GM19240 (cell line): ENCODE measurements around the gene RPL28.

Source experiments
- DNase-seq: peaks from one replicate; pipeline ENCODE4 v3.0.0; 2011; ENCODE audit warnings: low spot score; ENCODE audit not compliant: insufficient read length

The RPL28 gene

DNA sequence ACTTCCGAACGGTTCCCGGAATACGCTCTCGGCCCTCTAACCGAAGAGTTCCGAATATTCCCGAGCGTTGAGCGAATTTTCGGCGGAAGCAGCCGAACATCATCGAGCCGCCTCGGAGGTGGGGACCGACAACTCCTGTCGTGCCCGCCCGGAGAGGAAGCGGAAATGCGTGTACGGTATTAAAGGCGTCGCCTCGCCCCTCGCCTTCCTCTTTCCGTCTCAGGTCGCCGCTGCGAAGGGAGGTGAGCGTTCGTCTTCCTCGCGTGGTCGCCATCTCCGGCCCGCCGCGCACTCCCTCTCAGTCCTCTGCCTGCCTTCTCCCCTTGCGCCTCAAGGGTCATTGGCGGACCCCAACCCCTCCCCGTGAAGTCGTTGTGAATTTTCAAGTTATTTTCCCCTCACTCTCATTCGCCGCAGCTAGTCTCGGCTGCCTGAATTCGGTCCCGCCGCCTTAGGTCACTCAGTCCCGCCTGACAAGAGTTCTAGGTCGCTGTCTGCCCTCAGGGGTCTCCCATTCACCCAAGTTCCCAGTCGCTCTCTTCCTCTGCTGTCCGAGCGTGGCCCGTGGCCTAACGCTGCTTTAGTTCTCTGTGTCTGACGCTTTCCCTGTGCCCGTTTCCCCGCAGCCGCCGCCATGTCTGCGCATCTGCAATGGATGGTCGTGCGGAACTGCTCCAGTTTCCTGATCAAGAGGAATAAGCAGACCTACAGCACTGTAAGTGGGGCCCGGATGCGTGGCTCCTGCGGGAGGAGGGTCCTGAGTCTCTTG lies at the start of gene RPL28:
TSS of gene RPL28 (plus strand) at position 209 of the 769 bp plus-strand sequence. CDS start at position 635, 426 bp downstream.
- DNase-seq: peak; percentile 98

DNA sequence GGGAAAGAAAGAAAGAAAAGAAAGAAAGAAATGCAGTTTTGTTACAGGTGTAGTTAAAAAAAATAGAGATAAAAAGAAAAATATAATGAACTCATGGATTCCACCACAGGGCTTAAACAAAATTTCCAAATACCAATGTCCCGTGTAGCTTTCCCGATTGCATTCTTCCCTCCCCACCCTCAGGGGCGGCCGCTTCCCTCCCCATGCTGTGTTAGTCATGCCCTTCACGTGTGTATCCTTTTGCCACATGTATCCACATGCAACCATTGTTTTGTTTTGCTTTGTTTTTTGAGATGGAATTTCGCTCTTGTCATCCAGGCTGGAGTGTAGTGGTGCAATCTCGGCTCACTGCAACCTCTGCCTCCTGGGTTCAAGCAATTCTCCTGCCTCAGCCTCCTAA lies 49.6 kb upstream of the RPL28 start:
- no peak for DNase-seq

DNA sequence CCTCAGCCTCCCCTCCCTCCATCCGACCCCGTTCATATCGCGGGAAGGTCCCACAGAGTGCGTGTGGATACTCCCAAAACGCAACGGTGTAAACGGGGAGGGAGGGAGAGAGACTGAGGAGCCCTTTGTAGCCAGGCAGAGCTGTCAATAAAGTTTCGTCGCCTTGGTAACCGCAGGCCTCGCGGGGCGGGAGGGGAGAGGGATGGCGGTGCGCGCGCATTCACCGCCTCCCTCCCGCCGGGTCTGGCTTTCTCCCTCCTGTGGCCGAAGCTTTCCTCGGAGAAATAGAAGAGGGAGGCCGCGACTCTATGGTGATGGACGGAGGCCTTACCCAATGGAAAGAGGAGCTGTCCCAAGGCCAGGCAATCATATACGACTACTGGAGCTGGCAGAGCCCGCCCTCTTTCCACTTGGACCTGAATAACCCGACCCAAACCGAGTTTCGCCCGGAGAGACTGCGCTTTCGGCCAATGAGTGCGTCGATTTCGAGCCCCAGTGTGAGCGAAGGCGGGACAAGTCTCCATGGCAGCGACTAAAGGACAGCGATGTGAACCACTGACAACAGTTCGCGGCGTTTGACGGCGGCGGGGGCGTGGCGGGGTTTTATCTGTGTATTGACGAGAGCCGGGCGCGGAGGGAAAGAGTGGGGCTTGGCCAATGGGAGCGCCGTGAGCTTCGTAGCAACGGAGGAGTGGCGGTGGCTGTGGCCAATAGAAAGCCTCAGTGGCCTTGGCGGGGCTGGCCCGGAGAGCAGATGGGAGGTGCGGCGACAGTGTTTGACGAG lies 46.4 kb upstream of the RPL28 start, which contains the start of gene KMT5C:
TSS of gene KMT5C (plus strand) at position 772 of the 784 bp plus-strand sequence. CDS start 2,061 bp downstream, outside the sequence.
- peak; percentile 99 for DNase-seq

DNA sequence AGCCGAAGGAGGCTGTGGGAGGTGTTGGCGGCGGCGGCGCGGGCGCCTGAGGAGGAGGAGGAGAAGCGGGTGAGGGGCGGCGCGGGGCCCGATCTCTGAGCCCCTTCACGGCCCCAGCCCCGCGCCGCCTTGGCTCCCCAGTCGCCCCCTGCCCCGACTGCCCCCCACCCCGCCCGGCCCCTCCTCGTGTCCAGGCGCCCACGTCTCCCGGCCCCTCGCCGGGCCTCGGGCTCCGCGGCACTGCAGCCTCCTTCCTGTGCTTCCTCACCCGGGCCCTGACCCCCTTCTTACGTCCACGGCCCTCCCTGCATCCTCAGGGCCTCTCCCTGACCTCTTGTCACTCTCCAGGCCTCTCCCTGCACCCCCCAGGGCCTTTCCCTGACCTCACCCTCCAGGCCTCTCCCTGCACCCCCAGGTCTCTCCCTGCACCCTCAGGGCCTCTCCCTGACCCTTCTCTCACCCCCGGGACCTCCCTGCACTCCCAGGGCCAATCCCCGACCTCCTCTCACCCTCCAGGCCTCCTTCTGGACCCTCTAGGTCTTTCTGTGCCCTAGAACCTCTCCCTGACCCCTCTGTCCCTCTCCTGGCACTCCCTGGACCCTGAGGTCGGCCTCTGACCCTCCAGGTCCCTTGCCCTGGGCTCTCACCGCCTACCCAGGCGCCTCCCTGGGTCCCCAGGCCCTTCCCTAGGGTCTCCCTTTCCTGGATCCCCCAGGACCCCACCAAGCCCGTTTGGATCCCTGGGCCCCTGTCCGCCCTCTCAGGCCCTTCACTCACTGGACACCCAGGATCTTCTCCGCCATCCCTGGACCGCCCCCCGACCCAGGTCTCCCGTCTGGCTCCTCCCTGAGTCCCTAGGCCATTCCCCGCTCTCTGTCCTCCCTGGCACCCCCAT lies 45.6 kb upstream of the RPL28 start:
- no peak for DNase-seq

DNA sequence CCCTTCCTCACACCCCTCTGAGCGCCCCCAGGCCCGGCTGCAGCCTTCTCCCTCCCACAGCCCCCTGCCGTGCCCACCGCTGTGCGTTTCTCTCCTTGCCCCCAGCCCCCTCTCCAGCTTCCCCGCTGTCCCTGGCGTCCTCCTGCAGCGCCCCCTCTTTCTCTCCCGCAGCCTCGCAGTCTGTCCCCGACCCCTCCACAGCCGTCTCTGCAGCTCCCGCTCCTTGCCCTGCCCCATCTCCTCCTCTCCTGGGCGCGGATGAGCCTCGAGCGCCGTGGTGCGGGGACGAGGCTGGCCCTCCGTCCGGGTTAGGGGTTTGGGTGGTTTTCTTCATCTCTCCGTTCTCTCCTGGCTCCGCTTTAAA lies 45.0 kb upstream of the RPL28 start:
- DNase-seq: no peak

DNA sequence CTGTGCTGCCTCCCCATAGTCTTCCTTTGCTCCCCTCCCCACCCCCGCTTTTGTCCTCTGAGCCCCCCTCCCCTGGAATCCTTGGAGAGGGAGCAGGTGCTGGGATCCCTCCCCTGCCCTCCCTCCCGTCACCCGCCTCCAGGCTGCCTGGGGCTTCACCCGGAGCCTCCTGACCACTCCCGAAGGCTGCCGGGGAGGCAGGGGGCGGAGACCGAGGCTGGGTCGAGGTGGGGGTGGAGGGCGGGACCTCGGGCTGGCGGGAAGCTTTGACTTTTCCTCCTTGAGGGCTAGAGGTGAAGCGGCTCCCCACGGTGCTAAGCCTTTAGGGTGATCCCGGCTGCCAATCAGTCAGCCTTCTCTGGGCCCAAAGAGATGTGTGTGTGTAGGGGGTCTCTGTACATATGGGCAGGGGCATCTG lies 44.6 kb upstream of the RPL28 start:
- peak; percentile 93 for DNase-seq

DNA sequence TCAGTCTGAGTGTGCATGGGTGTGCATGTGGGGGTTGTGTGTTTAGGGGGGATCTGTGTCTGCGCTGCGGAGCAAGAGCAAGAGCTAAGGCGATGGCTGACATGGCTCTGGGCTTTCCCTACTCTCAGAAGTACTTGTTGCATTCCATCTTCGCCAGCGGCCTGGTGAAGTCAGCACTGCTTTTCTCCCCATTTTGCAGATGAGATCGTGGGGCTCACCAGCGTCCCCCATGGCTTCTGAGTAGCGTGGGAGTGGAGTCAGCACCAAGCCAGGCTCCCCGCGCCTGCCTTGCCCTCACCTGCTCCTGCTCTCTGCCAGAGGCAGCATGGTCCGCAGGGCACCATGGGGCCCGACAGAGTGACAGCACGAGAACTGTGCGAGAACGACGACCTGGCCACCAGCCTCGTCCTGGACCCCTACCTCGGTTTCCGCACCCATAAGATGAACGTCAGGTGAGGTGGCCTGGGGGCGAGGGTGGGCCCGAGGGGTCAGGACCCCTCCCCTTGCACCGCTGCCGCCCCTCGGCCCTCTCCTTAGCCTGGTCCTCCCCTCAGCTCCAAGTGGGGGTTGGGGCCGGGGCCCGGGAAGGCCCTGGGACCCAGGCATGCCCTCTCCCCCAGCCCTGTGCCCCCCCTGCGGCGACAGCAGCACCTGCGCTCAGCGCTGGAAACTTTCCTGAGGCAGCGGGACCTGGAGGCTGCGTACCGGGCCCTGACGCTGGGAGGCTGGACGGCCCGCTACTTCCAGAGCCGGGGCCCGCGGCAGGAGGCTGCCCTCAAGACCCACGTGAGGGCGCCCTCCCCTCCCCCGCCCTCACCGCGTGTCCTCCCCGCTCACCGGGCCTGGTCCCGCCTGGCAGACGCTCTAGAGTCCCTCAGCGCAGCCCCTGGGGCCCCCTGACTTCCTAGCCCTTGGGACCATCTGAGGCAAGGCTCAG lies 43.9 kb upstream of the RPL28 start:
- no peak for DNase-seq

DNA sequence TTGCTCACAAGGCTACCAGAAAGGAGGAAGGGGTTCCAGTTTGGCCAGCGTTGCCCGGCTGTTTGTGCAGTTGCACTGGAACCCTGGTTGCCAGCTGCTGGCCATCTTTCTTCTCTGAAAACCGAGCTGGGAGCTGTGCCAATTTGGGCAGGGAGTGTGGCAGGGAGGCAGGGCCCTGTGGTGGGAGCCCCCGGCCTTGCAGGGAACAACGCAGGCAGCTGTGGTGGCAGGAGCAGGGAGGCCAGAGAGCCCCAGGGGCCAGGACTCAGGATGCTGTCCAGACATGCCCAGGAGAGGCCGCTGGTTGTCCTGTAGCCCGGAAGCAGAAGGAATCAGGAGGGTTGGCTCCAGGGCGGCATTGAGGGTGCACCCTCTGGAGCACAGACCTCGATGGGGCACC lies 41.3 kb upstream of the RPL28 start:
- no peak for DNase-seq

DNA sequence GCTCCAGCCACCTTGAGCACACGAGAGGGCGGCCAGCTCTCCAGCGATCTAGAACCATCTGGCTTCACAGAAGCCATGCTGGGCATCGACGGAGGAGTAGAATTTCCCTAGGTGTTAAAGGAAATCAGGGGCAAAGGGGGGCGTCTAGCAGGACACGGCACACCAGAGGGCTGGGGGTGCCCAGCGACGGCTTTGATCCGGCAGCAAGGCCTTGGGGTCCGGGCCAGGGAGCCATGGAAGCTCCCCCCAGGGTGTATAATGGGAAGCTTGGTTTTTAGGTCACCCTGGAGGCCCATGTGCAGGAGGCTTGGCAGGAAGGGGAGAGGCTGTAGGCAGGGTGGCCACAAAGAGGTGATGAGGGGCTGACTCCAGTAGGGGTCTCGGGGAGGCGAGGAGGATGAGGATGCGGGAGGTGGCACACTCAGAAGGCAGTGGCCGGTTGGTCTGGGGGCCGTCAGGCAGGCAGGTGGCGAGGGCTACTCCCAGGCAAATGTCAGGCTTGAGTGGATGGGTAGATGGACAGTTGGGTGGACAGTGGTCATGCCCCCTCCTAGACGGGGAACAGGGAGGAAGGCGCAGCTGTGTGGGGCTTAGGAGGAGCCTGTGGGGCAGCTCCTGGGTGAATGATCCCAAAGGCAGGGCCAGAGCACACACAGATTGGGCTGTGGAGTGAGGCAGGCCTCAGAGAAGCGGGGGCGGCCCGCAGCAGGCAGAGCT lies 40.5 kb upstream of the RPL28 start:
- no peak for DNase-seq

DNA sequence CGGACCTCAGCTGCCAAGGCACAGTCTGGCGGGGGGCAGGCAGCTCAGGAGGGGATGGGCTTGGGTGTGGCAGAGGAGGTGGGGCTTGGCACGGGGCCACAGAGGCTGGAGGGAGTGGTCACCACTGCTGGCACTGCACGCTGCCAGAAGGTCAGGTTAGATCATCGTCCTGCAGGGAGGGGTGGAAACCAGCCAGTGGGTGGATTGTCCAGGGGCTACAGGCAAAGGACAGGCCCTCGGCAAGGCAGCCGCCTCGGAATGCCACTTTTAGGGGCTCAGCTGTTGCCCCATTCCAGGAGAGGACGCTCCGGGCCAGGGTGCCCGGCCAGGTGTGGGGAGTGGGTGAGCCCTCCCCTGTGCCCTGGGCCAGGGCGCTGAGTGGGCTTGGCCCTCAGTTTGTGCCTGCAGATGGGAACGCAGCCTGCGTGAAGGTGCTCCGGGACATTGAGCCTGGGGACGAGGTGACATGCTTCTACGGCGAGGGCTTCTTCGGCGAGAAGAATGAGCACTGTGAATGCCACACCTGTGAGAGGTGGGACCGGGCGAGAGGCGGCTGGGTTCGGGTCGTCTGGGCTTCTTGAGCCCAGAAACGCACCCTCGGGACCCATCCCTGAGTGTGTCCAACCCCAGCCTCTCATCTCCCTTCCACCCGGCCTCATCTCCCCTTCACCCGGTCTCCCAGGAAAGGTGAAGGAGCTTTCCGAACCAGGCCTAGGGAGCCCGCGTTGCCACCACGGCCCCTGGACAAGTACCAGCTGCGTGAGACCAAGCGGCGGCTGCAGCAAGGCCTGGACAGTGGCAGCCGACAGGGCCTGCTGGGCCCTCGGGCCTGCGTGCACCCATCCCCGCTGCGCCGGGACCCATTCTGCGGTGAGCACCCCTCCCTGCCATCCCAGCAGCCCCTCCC lies 39.7 kb upstream of the RPL28 start:
- DNase-seq: no peak

DNA sequence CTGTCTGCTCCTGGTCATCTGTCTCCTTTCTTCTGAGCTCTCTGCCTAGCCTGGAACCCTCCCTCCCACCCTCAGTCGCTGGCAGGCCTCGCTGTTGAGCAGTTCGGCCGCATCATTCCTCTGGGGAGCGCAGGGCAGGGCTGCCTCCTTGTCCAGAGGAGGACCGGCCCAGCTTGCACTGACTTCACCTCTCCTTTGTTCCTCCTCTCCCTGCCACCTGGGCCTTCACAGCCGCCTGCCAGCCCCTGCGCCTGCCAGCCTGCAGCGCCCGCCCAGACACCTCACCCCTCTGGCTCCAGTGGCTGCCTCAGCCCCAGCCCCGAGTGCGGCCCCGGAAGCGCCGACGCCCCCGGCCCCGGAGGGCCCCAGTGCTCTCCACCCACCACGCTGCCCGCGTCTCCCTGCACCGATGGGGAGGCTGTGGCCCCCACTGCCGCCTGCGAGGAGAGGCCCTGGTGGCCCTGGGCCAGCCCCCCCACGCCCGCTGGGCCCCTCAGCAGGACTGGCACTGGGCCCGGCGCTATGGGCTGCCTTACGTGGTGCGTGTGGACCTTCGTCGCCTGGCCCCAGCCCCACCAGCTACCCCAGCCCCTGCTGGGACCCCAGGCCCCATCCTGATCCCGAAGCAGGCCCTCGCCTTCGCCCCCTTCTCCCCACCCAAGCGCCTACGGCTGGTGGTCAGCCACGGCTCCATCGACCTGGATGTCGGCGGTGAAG lies 38.8 kb upstream of the RPL28 start:
- DNase-seq: no peak

DNA sequence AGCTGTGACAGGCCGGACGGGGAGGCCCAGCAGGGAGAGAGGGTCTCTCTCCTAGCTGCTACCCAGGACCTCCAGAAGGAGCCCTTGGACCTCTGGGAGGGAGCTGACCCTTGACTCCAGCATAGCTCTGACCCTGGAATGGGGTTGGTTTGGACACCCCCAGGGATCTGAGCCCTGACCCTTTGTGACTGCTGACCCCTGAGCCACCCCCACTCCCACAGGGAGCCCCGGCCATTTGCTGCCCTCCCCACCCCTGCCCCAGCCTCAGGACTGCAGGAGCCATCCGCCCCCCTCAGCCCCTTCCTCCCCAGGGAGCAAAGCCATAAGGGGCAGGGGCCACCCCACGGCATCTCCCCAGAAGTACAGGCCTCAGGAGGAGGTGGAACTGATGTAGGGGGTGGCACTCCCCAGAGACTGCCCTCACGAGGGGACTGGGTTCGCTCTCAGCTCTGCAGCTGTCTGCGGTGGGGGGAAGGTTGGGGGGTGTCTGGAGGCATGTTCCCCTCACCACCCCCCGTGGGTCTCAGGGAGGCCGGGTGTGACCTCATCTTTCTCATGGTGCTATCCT lies 38.2 kb upstream of the RPL28 start:
- DNase-seq: no peak

DNA sequence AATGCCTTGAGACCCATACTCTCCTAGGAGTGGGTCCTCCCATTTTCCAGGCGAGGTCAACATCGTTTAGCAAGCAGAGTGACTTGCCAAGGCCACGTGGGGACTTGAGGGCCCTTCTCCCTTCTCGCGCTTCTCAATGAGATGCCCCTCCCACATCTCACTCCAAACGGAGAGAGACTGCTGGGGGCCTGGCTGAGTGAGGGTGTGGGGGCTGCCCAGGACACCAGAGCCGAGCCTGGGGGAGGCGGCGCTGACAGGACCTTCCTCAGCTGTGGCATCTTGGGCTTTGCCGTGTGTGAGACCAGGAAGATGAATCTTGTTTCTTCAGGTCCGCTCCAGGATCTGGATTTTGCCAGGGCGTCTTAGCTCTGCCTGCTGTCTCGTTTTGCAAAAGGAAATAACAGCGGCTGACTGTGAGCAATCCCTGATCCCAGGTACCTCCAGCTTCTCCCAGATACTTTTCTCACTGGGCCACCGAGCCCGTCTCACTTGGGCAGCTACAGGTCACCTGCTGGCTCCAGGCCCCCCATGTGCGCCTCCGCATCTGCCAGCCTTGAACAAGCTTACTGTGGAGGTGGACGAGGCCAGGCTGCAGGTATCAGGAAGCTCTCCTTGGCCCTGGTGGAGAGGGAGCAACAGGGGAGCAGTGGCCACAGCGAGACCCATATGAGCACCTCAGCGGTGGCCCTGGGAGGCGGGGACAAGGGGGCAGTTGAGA lies 37.3 kb upstream of the RPL28 start:
- no peak for DNase-seq

DNA sequence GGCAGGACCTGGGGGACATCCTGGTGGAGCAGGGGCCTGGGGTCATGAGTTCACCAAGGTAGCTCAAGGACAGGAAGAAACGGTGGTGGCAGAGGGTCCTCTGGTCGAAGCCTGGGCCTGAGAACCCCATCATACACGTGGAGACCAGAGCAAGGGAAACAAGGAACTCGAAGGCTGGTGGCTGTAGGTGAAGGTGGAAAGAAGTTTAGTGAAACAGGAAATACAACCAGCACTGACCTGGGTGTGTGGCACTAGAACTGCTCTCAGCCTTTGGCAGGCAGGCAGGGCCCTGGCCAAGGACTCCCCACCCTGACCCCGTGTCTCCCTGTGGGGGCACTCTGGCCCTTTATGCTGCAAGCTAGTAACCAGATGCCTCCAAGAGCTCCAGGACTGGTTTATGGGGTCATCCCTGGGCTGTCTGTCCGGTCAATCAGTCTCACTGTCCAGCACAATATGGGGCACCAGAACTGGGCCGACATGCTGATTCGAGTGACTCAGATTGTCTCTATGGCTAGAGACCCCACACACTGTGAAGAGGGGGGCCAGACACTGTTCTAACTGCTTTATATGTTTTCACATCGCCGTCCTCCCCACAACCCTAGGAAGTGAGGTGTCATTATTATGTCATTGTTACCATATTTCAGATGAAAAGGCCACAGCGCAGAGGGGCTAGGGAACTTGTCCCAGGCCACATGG lies 35.0 kb upstream of the RPL28 start:
- no peak for DNase-seq

DNA sequence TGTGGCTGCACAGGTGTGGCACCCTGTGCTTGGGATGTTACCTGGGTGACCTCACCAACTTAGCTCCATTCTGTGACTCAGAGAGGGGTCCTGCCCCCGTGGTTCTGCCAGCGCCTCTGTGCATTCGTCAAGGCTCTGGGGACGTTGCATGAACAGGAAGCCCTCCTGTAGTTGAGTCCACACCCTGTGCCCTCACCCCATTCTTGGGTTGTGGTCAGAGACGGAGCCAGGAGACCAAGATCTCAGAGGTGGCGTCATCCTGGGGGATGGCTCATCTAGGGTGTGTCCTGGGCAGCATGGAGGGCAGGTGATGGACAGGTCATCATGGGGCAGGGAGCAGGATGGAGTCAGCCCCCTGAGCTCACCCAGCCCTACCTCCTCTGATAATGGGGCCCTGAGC lies 33.7 kb upstream of the RPL28 start:
- no peak for DNase-seq

DNA sequence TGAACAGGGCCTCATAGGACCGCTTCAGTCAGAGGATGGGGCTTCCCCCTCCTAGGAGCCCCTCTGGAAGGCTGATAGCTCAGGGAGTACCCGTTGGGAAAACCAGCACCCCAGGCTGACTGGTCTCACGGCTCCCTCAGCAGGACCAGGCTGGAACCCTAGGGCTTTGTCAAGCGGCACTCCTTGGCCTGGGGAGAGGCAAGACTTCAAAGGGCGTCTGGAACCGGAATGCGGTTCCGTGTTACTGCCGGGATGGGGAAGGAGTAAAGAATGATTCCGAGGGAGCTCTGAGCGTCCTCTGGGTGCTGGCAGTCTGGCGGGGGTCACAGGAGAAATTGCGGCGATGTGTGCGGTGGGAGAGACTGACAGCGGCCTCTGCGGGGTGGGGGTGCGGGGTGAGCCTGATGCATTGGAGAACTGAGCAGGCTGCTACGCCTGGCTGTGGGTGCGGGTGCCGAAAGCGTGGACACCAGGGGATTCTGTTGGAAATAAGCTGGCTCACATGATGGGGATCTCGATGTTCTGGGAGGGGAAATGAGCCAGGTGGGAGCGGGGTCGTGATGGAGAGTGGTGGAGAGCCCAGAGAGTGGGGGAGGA lies 33.1 kb upstream of the RPL28 start:
- DNase-seq: no peak
